ENCODE results near the gene ATL2.

DNA sequence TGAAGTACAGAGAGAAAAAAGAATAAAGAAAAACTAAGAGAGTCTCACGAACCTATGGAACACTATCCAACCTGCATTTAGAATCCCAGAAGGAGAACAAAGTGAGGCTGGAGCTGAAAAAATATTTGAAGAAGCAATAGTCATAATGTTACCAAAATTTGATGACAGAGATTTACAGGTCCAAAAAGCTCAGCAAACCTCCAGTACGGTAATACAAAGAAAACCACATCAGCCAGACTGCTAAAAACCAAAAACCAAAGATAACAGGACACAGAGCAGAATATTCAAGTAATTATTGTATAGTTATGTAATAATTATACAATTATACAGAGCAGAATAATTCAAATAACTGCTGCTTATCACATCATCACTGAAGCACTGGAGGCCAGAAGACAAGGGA lies 23.7 kb downstream of the ATL2 start:
- no peak for TF ChIP-seq POLR2AphosphoS5 (IDR thresholded peaks at IDR 0.05; ENCODE audit: low read depth, low read length)
- TF ChIP-seq POLR2A (IDR thresholded peaks at IDR 0.05; ENCODE audit: low read depth, low read length): no peak
- TF ChIP-seq TAF1 (IDR thresholded peaks at IDR 0.05; ENCODE audit: low read depth, low read length): no peak

All from GM12891 (cell line).